Body of pancreas (tissue), 4 donors: Measurements from ENCODE around the gene DCDC2C.

Experiments
- CTCF ChIP-seq, 7 experiments: fragments of 450-650 bp in 4 of 7; fragments of 200-600 bp in 3 of 7; sonication (generic) in 3 of 7; IDR thresholded peaks; one replicate each; pipeline ENCODE4 v1.5.1; 2016 to 2019; ENCODE audit warnings: antibody characterized with exemption in 7 of 7
- POLR2A ChIP-seq, 3 donors: fragments of 450-650 bp; IDR thresholded peaks; one replicate each; pipeline ENCODE4 v1.6.1; 2016; ENCODE audit warnings: antibody characterized with exemption in 3 of 3, mild to moderate bottlenecking in 2 of 3

- no peak for TF ChIP-seq POLR2A (IDR thresholded peaks at IDR 0.05)
- no peak for TF ChIP-seq CTCF (IDR thresholded peaks at IDR 0.05)
Observed at GRCh38 chr2:3747032-3747654, 43.8 kb downstream of the DCDC2C start.
